Smooth muscle cell (in vitro differentiated cells): ENCODE measurements around the gene SOX5. TPM values are rescaled to one million over a fixed set of nuclear protein-coding genes. Genes with fewer than 3 reads are reported as not detected.

ENCODE experiments used
- DNase-seq: peaks from one replicate; lab custom pipeline; 2025; ENCODE audit not compliant: unreplicated experiment; lab: John Stamatoyannopoulos, UW
- H2AFZ ChIP-seq: fragments of 200-600 bp; sonication (generic); 2 replicates; pipeline ENCODE4 v1.6.0; 2016; ENCODE audit warnings: antibody characterized with exemption, low read depth, mild to moderate bottlenecking
- H3F3A ChIP-seq: fragments of 200-600 bp; sonication (generic); 2 replicates; pipeline ENCODE4 v1.6.0; 2017; ENCODE audit warnings: antibody characterized with exemption, low read depth
- H3K27ac ChIP-seq: fragments of 200-600 bp; sonication (generic); 2 replicates; pipeline ENCODE4 v1.5.1; 2016; ENCODE audit warnings: low read depth, mild to moderate bottlenecking
- H3K27me3 ChIP-seq: fragments of 200-600 bp; sonication (generic); 2 replicates; pipeline ENCODE4 v1.6.1; 2016; ENCODE audit warnings: low read depth, mild to moderate bottlenecking
- H3K36me3 ChIP-seq: fragments of 200-600 bp; sonication (generic); 2 replicates; pipeline ENCODE4 v1.5.1; 2016; ENCODE audit warnings: low read depth
- H3K4me1 ChIP-seq: fragments of 200-600 bp; sonication (generic); 2 replicates; pipeline ENCODE4 v1.5.1; 2016; ENCODE audit warnings: low read depth
- H3K4me2 ChIP-seq: fragments of 200-600 bp; sonication (generic); 2 replicates; pipeline ENCODE4 v1.6.0; 2016; ENCODE audit warnings: mild to moderate bottlenecking
- H3K4me3 ChIP-seq: fragments of 200-600 bp; sonication (generic); 2 replicates; pipeline ENCODE4 v1.5.1; 2016; ENCODE audit warnings: mild to moderate bottlenecking
- H3K79me2 ChIP-seq: fragments of 200-600 bp; sonication (generic); 2 replicates; pipeline ENCODE4 v1.6.0; 2016; ENCODE audit warnings: low read depth, mild to moderate bottlenecking
- H3K9ac ChIP-seq: fragments of 200-600 bp; sonication (generic); 2 replicates; pipeline ENCODE4 v1.6.0; 2016; ENCODE audit warnings: low read depth
- H3K9me3 ChIP-seq: fragments of 200-600 bp; sonication (generic); replicated peaks from 2 replicates; pipeline ENCODE4 v1.5.1; 2016; ENCODE audit warnings: low read depth
- H4K20me1 ChIP-seq: fragments of 200-600 bp; sonication (generic); 2 replicates; pipeline ENCODE4 v1.6.0; 2016; ENCODE audit warnings: low read depth
- WGBS: methylation state at CpG from one replicate; pipeline ENCODE4 v1.1.7; 2016; ENCODE audit warnings: low lambda C conversion rate; 5-methylcytosine and 5-hydroxymethylcytosine counted together
- polyA plus RNA-seq: library from polyadenylated mRNA; unstranded; fragments of >200 nt; fragmentation: Nextera tagmentation; extraction: Ambion mirVana; gene quantifications from 2 replicates; pipeline ENCODE4 v1.2.1, GENCODE V29; 2016
- total RNA-seq: library from RNA; depleted of rRNA; stranded (reverse); fragments of >200 nt; gene quantifications from 2 replicates; pipeline ENCODE4 v1.2.3, GENCODE V29; 2014
- TF ChIP-seq, protein P1 (sequence below): fragments of 200-600 bp; sonication (generic); IDR thresholded peaks from 2 replicates; pipeline ENCODE4 v1.5.1; 2017; ENCODE audit warnings: borderline replicate concordance, mild to moderate bottlenecking, antibody characterized with exemption; ENCODE audit not compliant: insufficient read depth, poor library complexity, severe bottlenecking

The SOX5 gene
- total and polyA plus RNA-seq, 2 experiments from 2014 or later: 22.3 to 47.8 TPM

DNA sequence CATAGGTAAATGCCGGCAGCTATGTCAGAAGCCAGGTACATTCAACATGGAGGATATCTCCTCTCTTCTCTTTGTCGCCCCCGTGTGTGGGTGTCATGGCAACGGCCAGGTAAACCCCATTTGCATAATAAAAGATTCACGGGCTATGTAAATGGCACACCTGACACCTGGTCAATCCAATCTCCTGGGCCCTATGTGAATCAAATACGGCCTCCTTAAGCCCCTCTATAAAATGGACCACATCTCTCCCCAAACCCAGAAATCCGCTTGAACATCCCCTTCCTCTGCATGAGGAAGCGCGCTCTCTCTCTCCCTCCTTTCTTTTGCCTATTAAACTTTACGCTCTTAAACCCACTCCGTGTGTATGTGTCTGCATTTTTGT is 363.7 kb downstream of the SOX5 start:
- WGBS: 81% methylated on average over 11 of the region's 11 CpGs
- Histone ChIP-seq H3K4me1 (no peaks in the 10 kb centered on the region), H3K27me3 (no peaks in the 10 kb centered on the region), H4K20me1 (no peaks in the 10 kb centered on the region), H3K9ac (no peak overlapping the region), H3K79me2 (no peaks in the 10 kb centered on the region), H3K36me3 (no peaks in the 10 kb centered on the region), H3K27ac (no peak overlapping the region), H3K4me2 (no peak overlapping the region), H3K9me3 (no peaks in the 10 kb centered on the region), H3F3A (no peaks in the 10 kb centered on the region), H2AFZ (no peak overlapping the region), H3K4me3 (no peak overlapping the region)
- TF ChIP-seq, protein P1, sequence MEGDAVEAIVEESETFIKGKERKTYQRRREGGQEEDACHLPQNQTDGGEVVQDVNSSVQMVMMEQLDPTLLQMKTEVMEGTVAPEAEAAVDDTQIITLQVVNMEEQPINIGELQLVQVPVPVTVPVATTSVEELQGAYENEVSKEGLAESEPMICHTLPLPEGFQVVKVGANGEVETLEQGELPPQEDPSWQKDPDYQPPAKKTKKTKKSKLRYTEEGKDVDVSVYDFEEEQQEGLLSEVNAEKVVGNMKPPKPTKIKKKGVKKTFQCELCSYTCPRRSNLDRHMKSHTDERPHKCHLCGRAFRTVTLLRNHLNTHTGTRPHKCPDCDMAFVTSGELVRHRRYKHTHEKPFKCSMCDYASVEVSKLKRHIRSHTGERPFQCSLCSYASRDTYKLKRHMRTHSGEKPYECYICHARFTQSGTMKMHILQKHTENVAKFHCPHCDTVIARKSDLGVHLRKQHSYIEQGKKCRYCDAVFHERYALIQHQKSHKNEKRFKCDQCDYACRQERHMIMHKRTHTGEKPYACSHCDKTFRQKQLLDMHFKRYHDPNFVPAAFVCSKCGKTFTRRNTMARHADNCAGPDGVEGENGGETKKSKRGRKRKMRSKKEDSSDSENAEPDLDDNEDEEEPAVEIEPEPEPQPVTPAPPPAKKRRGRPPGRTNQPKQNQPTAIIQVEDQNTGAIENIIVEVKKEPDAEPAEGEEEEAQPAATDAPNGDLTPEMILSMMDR: no peak
- no peak for DNase-seq

DNA sequence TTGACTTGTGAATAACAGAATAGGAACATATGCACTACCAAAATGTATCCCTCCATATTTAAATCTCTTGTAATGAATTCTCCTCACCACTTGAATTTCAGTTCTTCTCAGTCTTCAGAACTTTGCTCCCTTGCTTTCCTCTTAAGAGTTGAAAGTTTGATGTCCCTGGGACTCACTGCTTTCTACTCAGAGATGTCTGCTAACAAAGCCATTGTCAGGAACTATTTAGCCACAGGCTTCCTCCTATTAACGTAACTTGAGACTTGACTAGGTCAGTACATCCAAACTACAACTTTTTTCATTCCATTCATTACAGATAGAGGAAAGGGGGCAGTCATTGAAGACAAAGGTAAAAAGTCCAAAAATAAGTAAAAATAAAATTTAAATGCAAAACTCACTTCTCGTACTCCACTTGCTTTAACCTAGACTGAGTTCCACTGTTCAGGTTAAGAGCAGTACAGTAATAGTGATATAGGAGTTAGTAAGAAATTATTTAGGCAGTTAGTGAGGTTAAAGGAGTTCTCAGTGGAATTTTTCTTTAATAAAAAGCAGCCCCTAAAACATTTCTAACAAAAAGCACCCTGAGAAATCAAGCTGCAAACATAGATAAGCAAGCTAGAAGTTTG is 364.2 kb downstream of the SOX5 start:
- no peak for DNase-seq
- no peak overlapping the region for H2AFZ ChIP-seq
- no peak overlapping the region for H3K27ac ChIP-seq
- H3K79me2 ChIP-seq: no peaks in the 10 kb centered on the region
- H3F3A ChIP-seq: no peaks in the 10 kb centered on the region
- no peak overlapping the region for H3K9ac ChIP-seq
- H4K20me1 ChIP-seq: no peaks in the 10 kb centered on the region
- no peak overlapping the region for H3K4me3 ChIP-seq
- H3K27me3 ChIP-seq: no peaks in the 10 kb centered on the region
- H3K36me3 ChIP-seq: no peaks in the 10 kb centered on the region
- 93% methylated on average over 2 of the region's 2 CpGs for WGBS
- no peak overlapping the region for H3K4me2 ChIP-seq
- no peaks in the 10 kb centered on the region for H3K9me3 ChIP-seq
- TF ChIP-seq, protein P1: no peak
- H3K4me1 ChIP-seq: no peaks in the 10 kb centered on the region

DNA sequence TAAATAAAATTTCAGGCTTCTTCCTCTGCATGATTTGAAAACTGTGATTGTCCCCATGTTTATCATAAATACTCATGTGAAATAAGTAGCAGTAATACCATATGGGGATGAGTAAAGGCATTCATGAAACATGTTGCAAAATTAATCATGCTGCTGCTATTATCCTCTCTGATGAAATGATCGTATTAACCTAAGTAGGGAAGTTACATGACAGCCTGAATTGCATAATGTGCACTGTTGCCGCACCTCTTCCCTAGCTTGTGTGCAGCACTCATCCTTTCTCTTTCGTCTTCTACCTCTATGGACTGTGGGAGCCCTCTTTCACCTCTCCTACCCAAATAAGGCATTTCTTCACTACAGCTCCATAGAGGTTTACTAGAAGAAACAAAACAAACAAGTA is 367.6 kb downstream of the SOX5 start:
- Histone ChIP-seq H3K9ac (no peak overlapping the region), H3K4me2 (no peak overlapping the region), H3K4me1 (no peaks in the 10 kb centered on the region), H4K20me1 (no peaks in the 10 kb centered on the region), H3F3A (no peaks in the 10 kb centered on the region), H2AFZ (no peak overlapping the region), H3K27ac (no peak overlapping the region), H3K4me3 (no peak overlapping the region), H3K27me3 (no peaks in the 10 kb centered on the region), H3K9me3 (no peaks in the 10 kb centered on the region), H3K36me3 (no peaks in the 10 kb centered on the region), H3K79me2 (no peaks in the 10 kb centered on the region)
- no peak for DNase-seq
- TF ChIP-seq, protein P1: no peak
- WGBS: 88% methylated on average over 3 of the region's 3 CpGs

DNA sequence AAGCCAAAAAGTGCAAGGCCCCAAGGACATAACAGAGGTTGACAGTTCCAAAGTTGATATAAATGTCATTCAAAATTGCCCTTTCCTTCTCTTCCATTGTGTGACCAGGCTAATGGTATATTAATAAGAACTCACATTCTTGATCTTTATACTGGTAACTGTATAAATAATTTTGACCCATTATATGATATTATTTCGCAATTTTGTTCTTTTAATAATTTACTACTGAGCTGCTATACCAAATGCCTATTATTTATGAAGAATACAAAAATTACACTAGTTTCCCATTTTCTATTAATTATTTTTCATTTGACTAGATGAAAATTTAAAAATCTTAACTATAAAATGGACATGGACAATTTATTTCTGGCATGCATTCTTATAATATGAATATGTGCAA is 370.2 kb downstream of the SOX5 start:
- H3K9me3 ChIP-seq: no peaks in the 10 kb centered on the region
- H3K27me3 ChIP-seq: no peaks in the 10 kb centered on the region
- no peak for DNase-seq
- no peak overlapping the region for H3K9ac ChIP-seq
- no peaks in the 10 kb centered on the region for H3K36me3 ChIP-seq
- WGBS: 100% methylated on average over 1 of the region's 1 CpG
- no peaks in the 10 kb centered on the region for H3F3A ChIP-seq
- TF ChIP-seq, protein P1: no peak
- peaks cover 4% of the 10 kb centered on the region for H4K20me1 ChIP-seq
- H3K79me2 ChIP-seq: no peaks in the 10 kb centered on the region
- no peaks in the 10 kb centered on the region for H3K4me1 ChIP-seq
- no peak overlapping the region for H3K4me2 ChIP-seq
- no peak overlapping the region for H2AFZ ChIP-seq
- no peak overlapping the region for H3K27ac ChIP-seq
- H3K4me3 ChIP-seq: no peak overlapping the region
